WERI-Rb-1 (cell line): ENCODE data around the gene GFPT2.

Source experiments
- DNase-seq: peaks from one replicate; pipeline ENCODE4 v3.0.0-alpha.2; 2020
- H3K27ac ChIP-seq: fragments of 250-450 bp; sonication (Bioruptor Pico); 2 replicates; pipeline ENCODE4 v1.5.1; 2020; ENCODE audit warnings: mild to moderate bottlenecking, moderate library complexity
- H3K27me3 ChIP-seq: fragments of 250-450 bp; sonication (Bioruptor Pico); 2 replicates; pipeline ENCODE4 v1.5.1; 2021; ENCODE audit warnings: mild to moderate bottlenecking, low read depth, moderate library complexity; ENCODE audit not compliant: insufficient read depth, severe bottlenecking
- H3K36me3 ChIP-seq: fragments of 250-450 bp; sonication (Bioruptor Pico); 2 replicates; pipeline ENCODE4 v1.5.1; 2020; ENCODE audit warnings: mild to moderate bottlenecking, moderate library complexity
- H3K4me3 ChIP-seq: 2 replicates; pipeline ENCODE4 v1.5.1; 2011; ENCODE audit warnings: low read depth, mild to moderate bottlenecking, control low read depth, low read length
- H3K9me3 ChIP-seq: fragments of 250-450 bp; sonication (Bioruptor Pico); 2 replicates; pipeline ENCODE4 v1.5.1; 2021; ENCODE audit warnings: mild to moderate bottlenecking, moderate library complexity; ENCODE audit not compliant: severe bottlenecking
- CTCF ChIP-seq: IDR thresholded peaks from 2 replicates; pipeline ENCODE4 v1.5.1; 2011; ENCODE audit warnings: low read depth, mild to moderate bottlenecking, control low read depth, inconsistent platforms, low read length

The GFPT2 gene

GRCh38 chr5:180376511-180376910 lies 23.4 kb upstream of the GFPT2 start:
- Histone ChIP-seq H3K4me3 (no peak overlapping the region), H3K9me3 (no peaks in the 10 kb centered on the region), H3K36me3 (no peaks in the 10 kb centered on the region), H3K27me3 (no peaks in the 10 kb centered on the region), H3K27ac (no peak overlapping the region)
- DNase-seq = no peak
- TF ChIP-seq CTCF = no peak

- Histone ChIP-seq H3K9me3 (no peaks in the 10 kb centered on the region), H3K27ac (no peak overlapping the region), H3K27me3 (no peaks in the 10 kb centered on the region), H3K36me3 (no peaks in the 10 kb centered on the region), H3K4me3 (no peak overlapping the region)
- TF ChIP-seq CTCF = no peak
- DNase-seq = no peak
Observed at GRCh38 chr5:180375955-180376354, 22.8 kb upstream of the GFPT2 start.

- Histone ChIP-seq H3K4me3 (no peak overlapping the region), H3K9me3 (no peaks in the 10 kb centered on the region), H3K27ac (no peak overlapping the region), H3K36me3 (no peaks in the 10 kb centered on the region), H3K27me3 (no peaks in the 10 kb centered on the region)
- DNase-seq = no peak
- TF ChIP-seq CTCF = no peak
Observed at GRCh38 chr5:180375291-180375690, 22.2 kb upstream of the GFPT2 start.

- no peak overlapping the region for H3K4me3 ChIP-seq
- no peak for TF ChIP-seq CTCF
- no peak for DNase-seq
- no peaks in the 10 kb centered on the region for H3K9me3 ChIP-seq
- H3K27ac ChIP-seq = no peak overlapping the region
- H3K27me3 ChIP-seq = no peaks in the 10 kb centered on the region
- H3K36me3 ChIP-seq = no peaks in the 10 kb centered on the region
Observed at GRCh38 chr5:180373870-180374269, 20.7 kb upstream of the GFPT2 start.

GRCh38 chr5:180373454-180373853 lies 20.3 kb upstream of the GFPT2 start:
- Histone ChIP-seq H3K36me3 (no peaks in the 10 kb centered on the region), H3K27ac (no peak overlapping the region), H3K9me3 (no peaks in the 10 kb centered on the region), H3K4me3 (no peak overlapping the region), H3K27me3 (no peaks in the 10 kb centered on the region)
- no peak for DNase-seq
- TF ChIP-seq CTCF = no peak

- Histone ChIP-seq H3K27me3 (no peaks in the 10 kb centered on the region), H3K36me3 (no peaks in the 10 kb centered on the region), H3K27ac (no peak overlapping the region), H3K4me3 (no peak overlapping the region), H3K9me3 (no peaks in the 10 kb centered on the region)
- no peak for TF ChIP-seq CTCF
- no peak for DNase-seq
Observed at GRCh38 chr5:180371949-180372348, 18.8 kb upstream of the GFPT2 start.
